Measurements from ENCODE around the gene FOXRED1. TPM values are rescaled to one million over a fixed set of nuclear protein-coding genes. Genes with fewer than 3 reads are reported as not detected.

Gene FOXRED1
- total and polyA plus RNA-seq, 2 of the 13 experiments (the other 11 are each of a cell fraction or from before 2014, with no cell fraction given), result 29.6 to 42.9 TPM

DNA sequence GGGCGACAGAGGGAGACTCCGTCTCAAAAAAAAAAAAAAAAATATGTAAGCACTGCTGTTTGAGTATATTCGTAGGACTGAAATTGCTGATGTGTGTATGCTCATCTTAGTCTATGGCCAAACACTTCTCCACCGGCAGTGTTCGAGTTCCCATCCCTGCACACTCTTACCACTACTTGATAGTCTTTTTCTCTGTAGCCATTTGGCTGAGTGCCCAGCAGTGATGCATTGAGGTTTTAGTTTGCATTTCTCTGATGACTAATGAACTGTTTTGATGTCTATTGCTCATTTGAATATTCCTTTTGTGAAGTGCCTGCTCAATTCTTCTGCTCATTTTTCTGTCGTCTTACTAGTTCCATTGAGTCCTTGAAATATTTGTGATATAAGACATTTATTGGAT, 15.9 kb downstream of the FOXRED1 start:
- Histone ChIP-seq H3K27ac (ENCODE audit: extremely low read length, insufficient read depth, low read length) (no peak overlapping the region), H3K4me1 (ENCODE audit: insufficient read depth, low read length) (peaks cover 29% of the 10 kb centered on the region), H3K36me3 (replicated peaks in 1 of 2; ENCODE audit: control insufficient read depth in 1 of 2, insufficient read depth in 2 of 2, low read length in 2 of 2) (0 out of 5 replicates have a peak, but pooled peaks cover 0 to 4% of the 10 kb centered on the region in 2 experiments), H3K27me3 (ENCODE audit: control insufficient read depth in 1 of 2, insufficient read depth in 2 of 2, low read length in 2 of 2) (no peaks in the 10 kb centered on the region), H3K79me2 (ENCODE audit: insufficient read depth, low read length) (peaks cover 10% of the 10 kb centered on the region), H3K9me3 (ENCODE audit: low read length) (no peaks in the 10 kb centered on the region), H2AFZ (ENCODE audit: low read length) (no peak overlapping the region), H3K9ac (ENCODE audit: insufficient read depth, low read depth, low read length) (no peak overlapping the region), H4K20me1 (ENCODE audit: insufficient read depth, low read length) (no peaks in the 10 kb centered on the region), H3K4me2 (ENCODE audit: low read depth, low read length) (peak overlapping the region; percentile 96; the same call in 1 of the 2 replicates), H3K4me3 (replicated peaks in 1 of 3; ENCODE audit: insufficient read depth in 1 of 3, low read depth in 2 of 3, low read length in 3 of 3) (no peak overlapping the region)
- ChIA-PET POLR2A (no interaction called here), CTCF (ENCODE audit: low intra/inter-chr PET ratio, low total read pairs) (no interaction called here)
- intact Hi-C loops (cut with micrococcal nuclease; ENCODE audit: unreplicated experiment) (no loop called here), in situ Hi-C loops (cut with HindIII; ENCODE audit: extremely low pct_ligation_motif_present, low pct_unique_long_range_greater_than_20kb) (no loop called here)
- peak; percentile 61 for DNase-seq (ENCODE audit: low spot score)
- FAIRE-seq, result no peak
- no peak for ATAC-seq
- WGBS (ENCODE audit: low lambda C conversion rate), result 92% methylated on average over 6 of the region's 6 CpGs
- no TSS peak for BruUV-seq (replicated peaks)
- no peak for TF ChIP-seq CBX2 (IDR thresholded peaks at IDR 0.05; ENCODE audit: low read depth, low read length)
- TF ChIP-seq CBX2 (CRISPR knock-in tag; IDR thresholded peaks at IDR 0.05; ENCODE audit: low read depth), result no peak
- no peak for TF ChIP-seq ZNF263 (CRISPR knock-in tag; IDR thresholded peaks at IDR 0.05)
- no peak for TF ChIP-seq NFKB2 (CRISPR knock-in tag; IDR thresholded peaks at IDR 0.05; ENCODE audit: borderline replicate concordance)
- no peak for TF ChIP-seq ISX (CRISPR knock-in tag; conservative IDR thresholded peaks at IDR 0.05)
- no peak for TF ChIP-seq ZNF337 (CRISPR knock-in tag; IDR thresholded peaks at IDR 0.05; ENCODE audit: borderline replicate concordance, low read depth)
- no peak for TF ChIP-seq ZNF678 (CRISPR knock-in tag; IDR thresholded peaks at IDR 0.05)
- TF ChIP-seq ZNF569 (CRISPR knock-in tag; IDR thresholded peaks at IDR 0.05; ENCODE audit: borderline replicate concordance), result no peak

DNA sequence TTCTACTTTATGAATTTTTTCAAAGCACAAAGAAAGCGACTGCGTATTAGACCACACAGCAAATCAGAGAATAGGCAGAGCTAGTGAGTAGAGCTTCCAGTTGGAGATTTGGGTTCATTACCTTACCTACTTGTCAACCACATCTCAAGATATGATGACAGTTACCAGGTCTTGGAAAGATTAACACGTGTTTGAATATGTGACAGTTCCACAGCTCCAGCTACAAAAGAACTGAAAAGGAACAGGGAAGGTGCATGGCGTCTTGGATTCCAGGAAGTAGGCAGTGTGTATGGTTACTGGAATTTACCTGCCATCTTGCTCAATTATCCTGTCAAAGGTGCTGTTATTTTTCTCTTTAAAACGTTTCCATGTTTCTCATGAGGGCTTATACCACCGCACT, 19.3 kb downstream of the FOXRED1 start:
- BruUV-seq (replicated peaks), result no TSS peak
- H3K27ac ChIP-seq (ENCODE audit: extremely low read length, insufficient read depth, low read length), result no peak overlapping the region
- intact Hi-C loops (cut with micrococcal nuclease; ENCODE audit: unreplicated experiment), result no loop called here
- ATAC-seq (no peak), FAIRE-seq (no peak), DNase-seq (ENCODE audit: low spot score) (no peak)
- H3K36me3 ChIP-seq (replicated peaks in 1 of 2; ENCODE audit: control insufficient read depth in 1 of 2, insufficient read depth in 2 of 2, low read length in 2 of 2), result peaks cover 13 to 22% of the 10 kb centered on the region in 2 experiments; a peak in 2 of 5 replicates
- H3K4me3 ChIP-seq (replicated peaks in 1 of 3; ENCODE audit: insufficient read depth in 1 of 3, low read depth in 2 of 3, low read length in 3 of 3), result no peak overlapping the region
- H2AFZ ChIP-seq (ENCODE audit: low read length), result no peak overlapping the region
- no peaks in the 10 kb centered on the region for H3K9me3 ChIP-seq (ENCODE audit: low read length)
- H3K79me2 ChIP-seq (ENCODE audit: insufficient read depth, low read length), result peaks cover 10% of the 10 kb centered on the region
- H4K20me1 ChIP-seq (ENCODE audit: insufficient read depth, low read length), result no peaks in the 10 kb centered on the region
- no peaks in the 10 kb centered on the region for H3K27me3 ChIP-seq (ENCODE audit: control insufficient read depth in 1 of 2, insufficient read depth in 2 of 2, low read length in 2 of 2)
- no peak overlapping the region for H3K9ac ChIP-seq (ENCODE audit: insufficient read depth, low read depth, low read length)
- 92% methylated on average over 6 of the region's 6 CpGs for WGBS (ENCODE audit: low lambda C conversion rate)
- peaks cover 15% of the 10 kb centered on the region for H3K4me1 ChIP-seq (ENCODE audit: insufficient read depth, low read length)
- TF ChIP-seq ZNF816 (CRISPR knock-in tag; IDR thresholded peaks at IDR 0.05; ENCODE audit: borderline replicate concordance) (no peak), PHF21A (CRISPR knock-in tag; IDR thresholded peaks at IDR 0.05) (no peak), TOE1 (CRISPR knock-in tag; IDR thresholded peaks at IDR 0.05) (no peak), SAFB2 (CRISPR knock-in tag; IDR thresholded peaks at IDR 0.05; ENCODE audit: borderline replicate concordance, low read depth) (no peak), NFATC3 (CRISPR knock-in tag; IDR thresholded peaks at IDR 0.05) (no peak), ZNF644 (CRISPR knock-in tag; IDR thresholded peaks at IDR 0.05; ENCODE audit: low read depth) (no peak), SMC3 (IDR thresholded peaks at IDR 0.05; ENCODE audit: low read length) (no peak), ZNF263 (CRISPR knock-in tag; IDR thresholded peaks at IDR 0.05) (no peak), ZNF343 (CRISPR knock-in tag; IDR thresholded peaks at IDR 0.05) (no peak), FOXO1 (CRISPR knock-in tag; IDR thresholded peaks at IDR 0.05) (no peak)
- TF ChIP-seq, protein P1, sequence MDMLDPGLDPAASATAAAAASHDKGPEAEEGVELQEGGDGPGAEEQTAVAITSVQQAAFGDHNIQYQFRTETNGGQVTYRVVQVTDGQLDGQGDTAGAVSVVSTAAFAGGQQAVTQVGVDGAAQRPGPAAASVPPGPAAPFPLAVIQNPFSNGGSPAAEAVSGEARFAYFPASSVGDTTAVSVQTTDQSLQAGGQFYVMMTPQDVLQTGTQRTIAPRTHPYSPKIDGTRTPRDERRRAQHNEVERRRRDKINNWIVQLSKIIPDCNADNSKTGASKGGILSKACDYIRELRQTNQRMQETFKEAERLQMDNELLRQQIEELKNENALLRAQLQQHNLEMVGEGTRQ (IDR thresholded peaks at IDR 0.05; ENCODE audit: low read depth, low read length), result no peak
- TF ChIP-seq, protein P1 (CRISPR knock-in tag; IDR thresholded peaks at IDR 0.05; ENCODE audit: borderline replicate concordance), result no peak
- TF ChIP-seq, protein P2, sequence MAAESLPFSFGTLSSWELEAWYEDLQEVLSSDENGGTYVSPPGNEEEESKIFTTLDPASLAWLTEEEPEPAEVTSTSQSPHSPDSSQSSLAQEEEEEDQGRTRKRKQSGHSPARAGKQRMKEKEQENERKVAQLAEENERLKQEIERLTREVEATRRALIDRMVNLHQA (CRISPR knock-in tag; IDR thresholded peaks at IDR 0.05), result no peak
- POLR2A ChIA-PET, result no interaction called here
- in situ Hi-C loops (cut with HindIII; ENCODE audit: extremely low pct_ligation_motif_present, low pct_unique_long_range_greater_than_20kb), result no loop called here
- H3K4me2 ChIP-seq (ENCODE audit: low read depth, low read length), result no peak overlapping the region
- CTCF ChIA-PET (ENCODE audit: low intra/inter-chr PET ratio, low total read pairs), result no interaction called here

All from HepG2 (cell line).